Naive B cell (primary cell): ENCODE measurements around the gene MEMO1. TPM values are rescaled to one million over a fixed set of nuclear protein-coding genes. Genes with fewer than 3 reads are reported as not detected.

Experiments used
- polyA plus RNA-seq, 6 donors: library from polyadenylated mRNA; unstranded; fragments of 300-500 nt; fragmentation: Illumina TruSeq; gene quantifications; one replicate each; pipeline ENCODE4 v1.2.3, GENCODE V29; 2021; ENCODE audit warnings: low read depth in 6 of 6

Gene MEMO1
- polyA plus RNA-seq, 6 donors from 2014 or later = 45.8 to 85.6 (median 53.1) TPM

Other genes starting within 250 kb of the MEMO1 start
- gene DPY30, start 28.8 kb upstream of the MEMO1 start, polyA plus RNA-seq = 100 to 1,000 TPM; 129 to 189 (median 169) TPM
- 10 to 100 TPM; 15.6 to 19.5 (median 16.4) TPM for gene SPAST, start 52.5 kb upstream of the MEMO1 start, polyA plus RNA-seq
- 10 to 100 TPM in 3 of 6 donors, 1 to 10 TPM in 2, under 1 TPM in 1; 0.24 to 18.2 (median 9.9) TPM for gene SLC30A6, start 154.9 kb upstream of the MEMO1 start, polyA plus RNA-seq